Memory B cell (primary cell): ENCODE results near the gene GNPDA1.
A peak's percentile ranks its signal among the peaks of the same experiment; 100 is the strongest.
"Not testable (repeated sequence)": the region's sequence is repeated elsewhere in the genome, so short reads cannot be mapped to it uniquely, and the experiment has no call there.

Experiments used
- ATAC-seq: fragments of 150-1000 bp; cut with Tn5 transposase; 2 replicates; pipeline ENCODE4 v1.10.0; 2021; ENCODE audit warnings: low read depth, mild to moderate bottlenecking, moderate library complexity
- DNase-seq, 2 donors: peaks; one replicate each; pipeline ENCODE4 v3.0.0; 2022; ENCODE audit warnings: low spot score in 2 of 2
- H3K27ac Mint-ChIP-seq: one replicate; pipeline ENCODE4 v1.8.0; 2022; ENCODE audit warnings: mild to moderate bottlenecking, moderate library complexity, mixed read lengths
- H3K27me3 Mint-ChIP-seq: one replicate; pipeline ENCODE4 v1.8.0; 2022; ENCODE audit warnings: mixed read lengths
- H3K36me3 Mint-ChIP-seq: one replicate; pipeline ENCODE4 v1.8.0; 2022; ENCODE audit warnings: mild to moderate bottlenecking, mixed read lengths
- H3K4me1 Mint-ChIP-seq: one replicate; pipeline ENCODE4 v1.8.0; 2022; ENCODE audit warnings: mixed read lengths
- H3K4me3 Mint-ChIP-seq: one replicate; pipeline ENCODE4 v1.8.0; 2022; ENCODE audit warnings: mild to moderate bottlenecking, moderate library complexity, mixed read lengths
- H3K9me3 Mint-ChIP-seq: one replicate; pipeline ENCODE4 v1.8.0; 2022; ENCODE audit warnings: mixed read lengths

GNPDA1 gene

GRCh38 chr5:142034994-142035393 is 22.2 kb upstream of the GNPDA1 start:
- Mint-ChIP-seq H3K27me3 (peaks cover 10% of the 10 kb centered on the region), H3K4me1 (no peaks in the 10 kb centered on the region), H3K36me3 (peaks cover 2% of the 10 kb centered on the region), H3K9me3 (peaks cover 1% of the 10 kb centered on the region), H3K4me3 (no peak overlapping the region), H3K27ac (no peak overlapping the region)
- DNase-seq (no peak), ATAC-seq (no peak)

- H3K4me1 Mint-ChIP-seq, H3K4me3 Mint-ChIP-seq, H3K27ac Mint-ChIP-seq, H3K27me3 Mint-ChIP-seq, DNase-seq, ATAC-seq, H3K9me3 Mint-ChIP-seq, H3K36me3 Mint-ChIP-seq: not testable (repeated sequence)
Observed at GRCh38 chr5:142033632-142034567, 21.1 kb upstream of the GNPDA1 start.

- ATAC-seq, result no peak
- Mint-ChIP-seq H3K27me3 (peaks cover 9% of the 10 kb centered on the region), H3K4me3 (no peak overlapping the region), H3K27ac (no peak overlapping the region), H3K9me3 (peaks cover 1% of the 10 kb centered on the region), H3K36me3 (peaks cover 2% of the 10 kb centered on the region), H3K4me1 (no peaks in the 10 kb centered on the region)
- DNase-seq, result no peak
Observed at GRCh38 chr5:142032747-142033631, 20.2 kb upstream of the GNPDA1 start.

GRCh38 chr5:142032150-142032549 is 19.3 kb upstream of the GNPDA1 start:
- H3K4me1 Mint-ChIP-seq, result no peaks in the 10 kb centered on the region
- H3K27ac Mint-ChIP-seq, result no peak overlapping the region
- H3K27me3 Mint-ChIP-seq, result peaks cover 9% of the 10 kb centered on the region
- ATAC-seq, result no peak
- H3K9me3 Mint-ChIP-seq, result peaks cover under 1% of the 10 kb centered on the region
- no peak for DNase-seq
- peaks cover 2% of the 10 kb centered on the region for H3K36me3 Mint-ChIP-seq
- H3K4me3 Mint-ChIP-seq, result no peak overlapping the region

GRCh38 chr5:142025637-142026036 is 12.8 kb upstream of the GNPDA1 start:
- Mint-ChIP-seq H3K4me3 (peak overlapping the region; percentile 87), H3K27me3 (peaks cover 1% of the 10 kb centered on the region), H3K36me3 (no peaks in the 10 kb centered on the region), H3K9me3 (no peaks in the 10 kb centered on the region), H3K27ac (peak overlapping the region; percentile 90), H3K4me1 (peaks cover 10% of the 10 kb centered on the region)
- DNase-seq, result no peak
- ATAC-seq, result no peak

GRCh38 chr5:142024771-142025304 is 12.0 kb upstream of the GNPDA1 start:
- H3K9me3 Mint-ChIP-seq, result peaks cover 3% of the 10 kb centered on the region
- H3K4me3 Mint-ChIP-seq, result peak overlapping the region; percentile 87
- peaks cover 3% of the 10 kb centered on the region for H3K36me3 Mint-ChIP-seq
- H3K27me3 Mint-ChIP-seq, result peaks cover 4% of the 10 kb centered on the region
- peak; percentile 100 for ATAC-seq
- H3K4me1 Mint-ChIP-seq, result peaks cover 10% of the 10 kb centered on the region
- DNase-seq, result peak; percentile 59
- H3K27ac Mint-ChIP-seq, result peak overlapping the region; percentile 90

- Mint-ChIP-seq H3K27me3 (peaks cover 6% of the 10 kb centered on the region), H3K4me1 (peaks cover 10% of the 10 kb centered on the region), H3K36me3 (peaks cover 3% of the 10 kb centered on the region), H3K9me3 (peaks cover 5% of the 10 kb centered on the region), H3K4me3 (no peak overlapping the region), H3K27ac (no peak overlapping the region)
- DNase-seq (no peak), ATAC-seq (no peak)
Observed at GRCh38 chr5:142023836-142024235, 11.0 kb upstream of the GNPDA1 start.

- no peak for ATAC-seq
- Mint-ChIP-seq H3K4me1 (peaks cover 23% of the 10 kb centered on the region), H3K36me3 (peaks cover 3% of the 10 kb centered on the region), H3K9me3 (peaks cover 5% of the 10 kb centered on the region), H3K4me3 (no peak overlapping the region), H3K27me3 (peaks cover 6% of the 10 kb centered on the region), H3K27ac (no peak overlapping the region)
- no peak for DNase-seq
Observed at GRCh38 chr5:142020122-142020659, 7.4 kb upstream of the GNPDA1 start.

- H3K27me3 Mint-ChIP-seq, result peaks cover 6% of the 10 kb centered on the region
- no peak for ATAC-seq
- H3K4me3 Mint-ChIP-seq, result no peak overlapping the region
- peaks cover 3% of the 10 kb centered on the region for H3K36me3 Mint-ChIP-seq
- DNase-seq, result no peak
- H3K27ac Mint-ChIP-seq, result no peak overlapping the region
- peaks cover 5% of the 10 kb centered on the region for H3K9me3 Mint-ChIP-seq
- peaks cover 20% of the 10 kb centered on the region for H3K4me1 Mint-ChIP-seq
Observed at GRCh38 chr5:142017832-142018427, 5.1 kb upstream of the GNPDA1 start.

- Mint-ChIP-seq H3K4me1 (peaks cover 25% of the 10 kb centered on the region), H3K27ac (no peak overlapping the region), H3K9me3 (peaks cover 5% of the 10 kb centered on the region), H3K36me3 (peaks cover 3% of the 10 kb centered on the region), H3K27me3 (peaks cover 5% of the 10 kb centered on the region), H3K4me3 (no peak overlapping the region)
- ATAC-seq, result no peak
- DNase-seq, result no peak
Observed at GRCh38 chr5:142016556-142016955, 3.7 kb upstream of the GNPDA1 start.

- peaks cover 5% of the 10 kb centered on the region for H3K27me3 Mint-ChIP-seq
- ATAC-seq, result no peak
- peaks cover 25% of the 10 kb centered on the region for H3K4me1 Mint-ChIP-seq
- no peak for DNase-seq
- H3K9me3 Mint-ChIP-seq, result peaks cover 5% of the 10 kb centered on the region
- peaks cover 3% of the 10 kb centered on the region for H3K36me3 Mint-ChIP-seq
- H3K4me3 Mint-ChIP-seq, result no peak overlapping the region
- no peak overlapping the region for H3K27ac Mint-ChIP-seq
Observed at GRCh38 chr5:142015781-142016533, 3.1 kb upstream of the GNPDA1 start.

GRCh38 chr5:142014911-142015584 is 2.2 kb upstream of the GNPDA1 start:
- DNase-seq, result peak; percentile 27 to 55
- peaks cover 25% of the 10 kb centered on the region for H3K4me1 Mint-ChIP-seq
- no peaks in the 10 kb centered on the region for H3K36me3 Mint-ChIP-seq

More at GRCh38 chr5:142014911-142015584, 2.2 kb upstream of the GNPDA1 start:
- Mint-ChIP-seq H3K27ac (no peak overlapping the region), H3K27me3 (peaks cover 2% of the 10 kb centered on the region), H3K9me3 (peaks cover 1% of the 10 kb centered on the region), H3K4me3 (no peak overlapping the region)
- ATAC-seq, result peak; percentile 37
